PC-3 (cell line): Measurements from ENCODE around the gene MGAT5. TPM values are rescaled to one million over a fixed set of nuclear protein-coding genes. Genes with fewer than 3 reads are reported as not detected.

Source experiments
- ATAC-seq: fragments of 200-7000 bp; cut with Tn5 transposase; 2 replicates; pipeline ENCODE4 v1.9.1; 2020; ENCODE audit warnings: mild to moderate bottlenecking, moderate library complexity
- Bru-seq: library from RNA; stranded (reverse); fragments of 400-500 nt; gene quantifications from one replicate; lab custom pipeline; 2021; lab: Mats Ljungman, UMichigan
- BruChase-seq, 2 experiments: library from RNA; stranded (reverse); fragments of 400-500 nt; gene quantifications; one replicate each; lab custom pipeline; 2021; lab: Mats Ljungman, UMichigan
- BruUV-seq: library from RNA; stranded (reverse); fragments of 400-500 nt; replicated peaks from 2 replicates; lab custom pipeline; 2021; lab: Mats Ljungman, UMichigan
- CTCF ChIA-PET: fragments of 300-600 bp; sonication (Branson Sonifier 250); formaldehyde crosslinking; loops from one replicate; lab custom pipeline; 2022; ENCODE audit warnings: antibody characterized with exemption; lab: Charles Lee
- POLR2A ChIA-PET: fragments of 300-600 bp; sonication (Branson Sonifier 250); formaldehyde crosslinking; loops from one replicate; lab custom pipeline; 2022; ENCODE audit warnings: antibody characterized with exemption; ENCODE audit not compliant: unreplicated experiment; lab: Charles Lee
- DNase-seq: peaks from one replicate; pipeline ENCODE4 v3.0.0-alpha.2; 2015
- H2AFZ ChIP-seq: fragments of 300-600 bp; sonication (generic); 2 replicates; pipeline ENCODE4 v1.6.0; 2016; ENCODE audit warnings: antibody characterized with exemption, low read length
- H3F3A ChIP-seq: fragments of 300-600 bp; sonication (generic); one replicate; pipeline ENCODE4 v1.6.0; 2017; ENCODE audit warnings: antibody characterized with exemption, low read length, control low read depth, mild to moderate bottlenecking; ENCODE audit not compliant: unreplicated experiment
- H3K27ac ChIP-seq: fragments of 300-600 bp; sonication (generic); 2 replicates; pipeline ENCODE4 v1.5.1; 2016; ENCODE audit warnings: mild to moderate bottlenecking, low read length
- H3K27me3 ChIP-seq: fragments of 300-600 bp; sonication (generic); 2 replicates; pipeline ENCODE4 v1.6.1; 2016; ENCODE audit warnings: low read length, mixed read lengths
- H3K36me3 ChIP-seq: fragments of 300-600 bp; sonication (generic); 2 replicates; pipeline ENCODE4 v1.6.1; 2016; ENCODE audit warnings: low read depth, mixed run types, low read length, mixed read lengths
- H3K4me1 ChIP-seq: fragments of 300-600 bp; sonication (generic); 2 replicates; pipeline ENCODE4 v1.5.1; 2016; ENCODE audit warnings: low read length; ENCODE audit not compliant: insufficient read depth
- H3K4me2 ChIP-seq: fragments of 300-600 bp; sonication (generic); 2 replicates; pipeline ENCODE4 v1.6.0; 2016; ENCODE audit warnings: low read length
- H3K4me3 ChIP-seq: fragments of 300-600 bp; sonication (generic); 2 replicates; pipeline ENCODE4 v1.5.1; 2016; ENCODE audit warnings: mild to moderate bottlenecking, low read length, mixed read lengths
- H3K79me2 ChIP-seq: fragments of 300-600 bp; sonication (generic); 2 replicates; pipeline ENCODE4 v1.6.1; 2017; ENCODE audit warnings: low read length, mixed read lengths
- H3K9ac ChIP-seq: fragments of 300-600 bp; sonication (generic); 2 replicates; pipeline ENCODE4 v1.6.0; 2016; ENCODE audit warnings: mild to moderate bottlenecking, low read length
- H3K9me2 ChIP-seq: fragments of 300-600 bp; sonication (generic); replicated peaks from 2 replicates; pipeline ENCODE4 v1.6.1; 2016; ENCODE audit warnings: mixed run types, low read length, mixed read lengths
- H3K9me3 ChIP-seq: fragments of 300-600 bp; sonication (generic); 2 replicates; pipeline ENCODE4 v1.6.1; 2016; ENCODE audit warnings: low read length, mixed read lengths
- H4K20me1 ChIP-seq: fragments of 300-600 bp; sonication (generic); 2 replicates; pipeline ENCODE4 v1.6.1; 2016; ENCODE audit warnings: low read length, mixed read lengths
- CTCF ChIP-seq: fragments of 300-600 bp; sonication (generic); conservative IDR thresholded peaks from 2 replicates; pipeline ENCODE4 v1.5.1; 2017; ENCODE audit warnings: antibody characterized with exemption, low read depth, mild to moderate bottlenecking, low read length
- EZH2 ChIP-seq: fragments of 300-600 bp; sonication (generic); IDR thresholded peaks from one replicate; pipeline ENCODE4 v1.6.1; 2017; ENCODE audit warnings: antibody characterized with exemption, mild to moderate bottlenecking, low read length; ENCODE audit not compliant: unreplicated experiment
- EZH2phosphoT487 ChIP-seq: fragments of 300-600 bp; sonication (generic); IDR thresholded peaks from 2 replicates; pipeline ENCODE4 v1.6.1; 2018; ENCODE audit warnings: mild to moderate bottlenecking, antibody characterized with exemption, low read length, borderline replicate concordance
- intact Hi-C: fragments of 100-400 bp; cut with micrococcal nuclease; formaldehyde crosslinking; loops from 2 replicates; pipeline ENCODE4 v1.9.0; 2023
- long read RNA-seq: library from polyadenylated mRNA; unstranded; transcript quantifications from one replicate; pipeline ENCODE4 v2.0.0, GENCODE V29; 2021; ENCODE audit not compliant: unreplicated experiment
- total RNA-seq: library from RNA; depleted of rRNA; stranded (reverse); fragments of >200 nt; gene quantifications from 2 replicates; pipeline ENCODE4 v1.2.3, GENCODE V29; 2014; rRNA removed

Gene MGAT5
- 32.7 and 33.8 TPM in 2 replicates for total RNA-seq
- percentile 95 among the genes with signal in this experiment for Bru-seq, nascent RNA
- percentile 86 among the genes with signal in this experiment for BruChase-seq, experiment 1, labeled RNA remaining after a 6-hour chase
- BruChase-seq, experiment 2, labeled RNA remaining after a 2-hour chase: percentile 90 among the genes with signal in this experiment
- long read RNA-seq, partial matches to known transcripts: 2 of 193 reads
- long read RNA-seq, other reads (novel, unspliced or antisense): 191 of 193 reads

GRCh38 chr2:134253804-134254203, at the start of gene MGAT5:
Gene MGAT5, plus strand, starts transcription at chr2:134254072. Its CDS starts 332 bp downstream, at chr2:134254404.
- BruUV-seq: no TSS peak
- CTCF ChIA-PET: no interaction called here
- ATAC-seq (0 out of 2 replicates have a peak, but pooled peaks have one; percentile 37), DNase-seq (peak; percentile 22)
- TF ChIP-seq EZH2 (no peak), EZH2phosphoT487 (no peak), CTCF (no peak)
- no peaks in the 10 kb centered on the region for H3K9me2 ChIP-seq
- no peak within 1 kb of the TSS for H3K27ac ChIP-seq
- no peaks in the 10 kb centered on the region; the same call in 1 of the 2 replicates for H3K79me2 ChIP-seq
- H3F3A ChIP-seq: no peaks in the 10 kb centered on the region
- no peak within 1 kb of the TSS for H3K4me2 ChIP-seq
- no peaks in the 10 kb centered on the region for H4K20me1 ChIP-seq
- no peaks in the 10 kb centered on the region for H3K27me3 ChIP-seq
- H3K4me3 ChIP-seq: no peak within 1 kb of the TSS
- POLR2A ChIA-PET: no interaction called here
- no peaks in the 10 kb centered on the region; the same call in 1 of the 2 replicates for H3K36me3 ChIP-seq
- no peak within 1 kb of the TSS for H2AFZ ChIP-seq
- intact Hi-C loops: no loop called here
- no peaks in the 10 kb centered on the region for H3K9me3 ChIP-seq
- H3K9ac ChIP-seq: no peak within 1 kb of the TSS
- H3K4me1 ChIP-seq: no peaks in the 10 kb centered on the region; the same call in 1 of the 2 replicates

- no peaks in the 10 kb centered on the region for H3K36me3 ChIP-seq
- peaks cover 20% of the 10 kb centered on the region; the same call in 1 of the 2 replicates for H3K79me2 ChIP-seq
- no peaks in the 10 kb centered on the region for H3F3A ChIP-seq
- H3K4me2 ChIP-seq: no peak overlapping the region
- no TSS peak for BruUV-seq
- H3K9ac ChIP-seq: no peak overlapping the region
- no peak overlapping the region for H3K27ac ChIP-seq
- no peaks in the 10 kb centered on the region for H3K9me3 ChIP-seq
- no peaks in the 10 kb centered on the region for H4K20me1 ChIP-seq
- peaks cover 13% of the 10 kb centered on the region for H3K4me1 ChIP-seq
- no peaks in the 10 kb centered on the region for H3K9me2 ChIP-seq
- no peak overlapping the region for H2AFZ ChIP-seq
- TF ChIP-seq CTCF (no peak), EZH2phosphoT487 (no peak)
- POLR2A ChIA-PET: no interaction called here
- CTCF ChIA-PET: no interaction called here
- ATAC-seq (no peak), DNase-seq (no peak)
- intact Hi-C loops: loop anchor here (5.0 kb wide), 2 partner anchors 88 to 318 kb away; no protein-coding TSS in a partner anchor
- no peak overlapping the region for H3K4me3 ChIP-seq
- no peaks in the 10 kb centered on the region for H3K27me3 ChIP-seq
Observed at GRCh38 chr2:134205087-134205486, 48.8 kb upstream of the MGAT5 start.

- Histone ChIP-seq H3K4me1 (peaks cover 13% of the 10 kb centered on the region), H2AFZ (no peak overlapping the region), H3K9me3 (no peaks in the 10 kb centered on the region), H3K27me3 (no peaks in the 10 kb centered on the region), H3K36me3 (no peaks in the 10 kb centered on the region), H3F3A (no peaks in the 10 kb centered on the region), H3K9me2 (no peaks in the 10 kb centered on the region), H3K9ac (no peak overlapping the region), H3K4me3 (no peak overlapping the region), H3K4me2 (no peak overlapping the region), H3K27ac (no peak overlapping the region), H3K79me2 (peaks cover 20% of the 10 kb centered on the region; the same call in 1 of the 2 replicates), H4K20me1 (no peaks in the 10 kb centered on the region)
- intact Hi-C loops: loop anchor here (5.0 kb wide), 2 partner anchors 89 to 319 kb away; no protein-coding TSS in a partner anchor
- BruUV-seq: no TSS peak
- CTCF ChIA-PET: interaction anchor here (0.6 kb wide), 1 partner anchor 321 kb away, joined by 6 read pairs; no protein-coding TSS in a partner anchor
- no peak for DNase-seq
- no peak for ATAC-seq
- TF ChIP-seq EZH2 (no peak), EZH2phosphoT487 (no peak), CTCF (no peak)
- POLR2A ChIA-PET: no interaction called here
Observed at GRCh38 chr2:134206031-134206430, 47.8 kb upstream of the MGAT5 start.
